Hepatocyte (in vitro differentiated cells): Measurements from ENCODE around the gene TBATA.

ENCODE experiments used
- EZH2 ChIP-seq: fragments of 200-600 bp; sonication (generic); IDR thresholded peaks from 2 replicates; pipeline ENCODE4 v1.6.1; 2016; ENCODE audit warnings: antibody characterized with exemption, mild to moderate bottlenecking, borderline replicate concordance
- TF ChIP-seq, protein P1 (sequence below): fragments of 200-600 bp; sonication (generic); IDR thresholded peaks from 2 replicates; pipeline ENCODE4 v1.5.1; 2016; ENCODE audit warnings: antibody characterized with exemption, mild to moderate bottlenecking; ENCODE audit not compliant: poor library complexity

DNA sequence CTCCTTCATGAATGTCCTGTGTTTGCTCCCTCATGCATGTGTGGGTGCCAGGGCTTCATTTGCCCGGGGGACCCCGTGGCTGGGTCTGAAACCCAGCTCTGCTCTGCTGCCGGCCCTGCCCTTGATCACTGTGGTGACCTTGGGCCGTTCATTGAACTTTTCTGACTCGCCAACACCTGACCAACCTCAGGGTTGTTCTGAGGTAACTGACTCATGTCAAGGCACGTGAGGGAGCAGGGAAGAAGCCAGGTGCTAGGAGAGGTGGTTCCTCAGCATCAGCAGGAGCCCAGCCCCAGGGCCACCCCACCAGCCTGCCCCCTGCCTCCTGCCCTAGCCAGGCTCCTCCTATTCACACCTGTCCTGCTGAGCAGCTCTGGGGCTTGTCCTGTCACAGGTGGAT is 47.9 kb downstream of the TBATA start:
- TF ChIP-seq, protein P1, sequence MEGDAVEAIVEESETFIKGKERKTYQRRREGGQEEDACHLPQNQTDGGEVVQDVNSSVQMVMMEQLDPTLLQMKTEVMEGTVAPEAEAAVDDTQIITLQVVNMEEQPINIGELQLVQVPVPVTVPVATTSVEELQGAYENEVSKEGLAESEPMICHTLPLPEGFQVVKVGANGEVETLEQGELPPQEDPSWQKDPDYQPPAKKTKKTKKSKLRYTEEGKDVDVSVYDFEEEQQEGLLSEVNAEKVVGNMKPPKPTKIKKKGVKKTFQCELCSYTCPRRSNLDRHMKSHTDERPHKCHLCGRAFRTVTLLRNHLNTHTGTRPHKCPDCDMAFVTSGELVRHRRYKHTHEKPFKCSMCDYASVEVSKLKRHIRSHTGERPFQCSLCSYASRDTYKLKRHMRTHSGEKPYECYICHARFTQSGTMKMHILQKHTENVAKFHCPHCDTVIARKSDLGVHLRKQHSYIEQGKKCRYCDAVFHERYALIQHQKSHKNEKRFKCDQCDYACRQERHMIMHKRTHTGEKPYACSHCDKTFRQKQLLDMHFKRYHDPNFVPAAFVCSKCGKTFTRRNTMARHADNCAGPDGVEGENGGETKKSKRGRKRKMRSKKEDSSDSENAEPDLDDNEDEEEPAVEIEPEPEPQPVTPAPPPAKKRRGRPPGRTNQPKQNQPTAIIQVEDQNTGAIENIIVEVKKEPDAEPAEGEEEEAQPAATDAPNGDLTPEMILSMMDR, result no peak
- no peak for TF ChIP-seq EZH2
